K562 (cell line): ENCODE data around the gene HLA-DMB. TPM values are rescaled to one million over a fixed set of nuclear protein-coding genes. Genes with fewer than 3 reads are reported as not detected.
A peak's percentile ranks its signal among the peaks of the same experiment; 100 is the strongest.

Source experiments
- ATAC-seq: fragments of 200-7000 bp; cut with Tn5 transposase; 3 replicates; pipeline ENCODE4 v1.9.1; 2020; ENCODE audit warnings: moderate library complexity
- BruUV-seq: library from RNA; stranded (reverse); fragments of 400-500 nt; replicated peaks from 2 replicates; lab custom pipeline; 2021; lab: Mats Ljungman, UMichigan
- CTCF ChIA-PET: fragments of 300-600 bp; formaldehyde crosslinking; extraction: SDS; loops from one replicate; lab custom pipeline; 2021; ENCODE audit warnings: low intra/inter-chr PET ratio; lab: Yijun Ruan, JAX
- POLR2A ChIA-PET: fragments of 300-600, 350-650 bp; sonication (Branson Sonifier 250); formaldehyde crosslinking; extraction: SDS; loops from one replicate; lab custom pipeline; 2021; ENCODE audit warnings: antibody characterized with exemption, inconsistent platforms; lab: Yijun Ruan, JAX
- DNase-seq, 4 experiments: peaks; one replicate each; pipeline versions ENCODE4 v3.0.0 to v3.0.0-alpha.2; 2011 to 2018; ENCODE audit warnings: low spot score in 3 of 4, mixed read lengths in 3 of 4; ENCODE audit errors: extremely low read depth in 1 of 4
- FAIRE-seq: peaks from 2 replicates; lab custom pipeline; 2011; peaks lifted over from hg19 to GRCh38; lab: Jason Lieb, UNC
- H2AFZ ChIP-seq: 2 replicates; pipeline ENCODE4 v1.6.0; 2011; ENCODE audit warnings: low read depth, low read length, control low read depth, inconsistent platforms
- H3K27ac ChIP-seq: fragments of 200-600 bp; 3 replicates; pipeline ENCODE4 v1.8.0; 2011; ENCODE audit warnings: low read depth, mild to moderate bottlenecking, control low read depth, inconsistent platforms, low read length, moderate library complexity, mixed read lengths; ENCODE audit errors: extremely low read depth
- H3K27me3 ChIP-seq, 2 experiments: fragments of 300-600 bp in 1 of 2; 2 replicates in 1 of 2; 3 replicates in 1 of 2; pipeline versions ENCODE4 v1.6.0 to v1.8.0; 2011; ENCODE audit warnings: inconsistent platforms in 2 of 2, low read length in 2 of 2, mild to moderate bottlenecking in 1 of 2, mixed read lengths in 1 of 2, moderate library complexity in 1 of 2; ENCODE audit not compliant: control insufficient read depth in 2 of 2, insufficient read depth in 2 of 2
- H3K36me3 ChIP-seq: fragments of 300-600 bp; 3 replicates; pipeline ENCODE4 v1.8.0; 2011; ENCODE audit warnings: mild to moderate bottlenecking, low read length, inconsistent platforms; ENCODE audit not compliant: control insufficient read depth, insufficient read depth
- H3K4me1 ChIP-seq, 2 experiments: fragments of 200-600 bp in 1 of 2; replicated peaks in 1 of 2; 2 replicates in 1 of 2; 3 replicates in 1 of 2; pipeline versions ENCODE4 v1.5.1 to v1.8.0; 2011; ENCODE audit warnings: inconsistent platforms in 2 of 2, low read length in 2 of 2, mild to moderate bottlenecking in 1 of 2, mixed read lengths in 1 of 2, moderate library complexity in 1 of 2; ENCODE audit not compliant: control insufficient read depth in 2 of 2, insufficient read depth in 2 of 2
- H3K4me2 ChIP-seq: 2 replicates; pipeline ENCODE4 v1.6.1; 2011; ENCODE audit warnings: low read length, control low read depth, inconsistent platforms, mixed read lengths; ENCODE audit not compliant: insufficient read depth
- H3K4me3 ChIP-seq: fragments of 200-600 bp; sonication (generic), shearing (Covaris generic); 2 replicates; pipeline ENCODE4 v1.5.1; 2016; ENCODE audit warnings: control low read depth, inconsistent platforms
- H3K79me2 ChIP-seq: fragments of 200-600 bp; 3 replicates; pipeline ENCODE4 v1.8.0; 2011; ENCODE audit warnings: low read length, inconsistent platforms; ENCODE audit not compliant: control insufficient read depth, insufficient read depth
- H3K9ac ChIP-seq, 2 experiments: 2 replicates each; pipeline versions ENCODE4 v1.6.0 to v1.6.1; 2011; ENCODE audit warnings: low read depth in 2 of 2, low read length in 2 of 2, control low read depth in 1 of 2, inconsistent platforms in 1 of 2, mild to moderate bottlenecking in 1 of 2, mixed read lengths in 1 of 2; ENCODE audit not compliant: insufficient read depth in 1 of 2
- H3K9me1 ChIP-seq: one replicate; pipeline ENCODE4 v1.6.0; 2011; ENCODE audit warnings: inconsistent platforms, mild to moderate bottlenecking, low read length, moderate library complexity; ENCODE audit not compliant: control insufficient read depth, insufficient read depth
- H3K9me3 ChIP-seq: replicated peaks from 2 replicates; pipeline ENCODE4 v1.5.1; 2011; ENCODE audit warnings: low read depth, low read length, inconsistent platforms; ENCODE audit not compliant: control insufficient read depth, insufficient read depth
- H4K20me1 ChIP-seq: replicated peaks from 2 replicates; pipeline ENCODE4 v1.6.1; 2011; ENCODE audit warnings: low read length, inconsistent platforms, mixed read lengths; ENCODE audit not compliant: control insufficient read depth, insufficient read depth
- CEBPG ChIP-seq, 3 experiments: fragments of 200-800 bp in 1 of 3; sonication (Bioruptor generic) in 1 of 3; sonication (generic) in 1 of 3; formaldehyde crosslinking in 1 of 3; IDR thresholded peaks in 2 of 3; conservative IDR thresholded peaks in 1 of 3; 2 replicates each; pipeline versions ENCODE4 v1.6.1 to v1.8.0; 2016 to 2022; ENCODE audit warnings: missing compliant biosample characterization in 2 of 3, missing genetic modification characterization in 2 of 3, mild to moderate bottlenecking in 1 of 3, missing genetic modification reagents in 1 of 3
- ESRRB ChIP-seq: fragments of 250-450 bp; sonication (Bioruptor Pico); IDR thresholded peaks from 2 replicates; pipeline ENCODE4 v1.5.0; 2020; ENCODE audit warnings: mild to moderate bottlenecking, moderate library complexity, borderline replicate concordance
- EWSR1 ChIP-seq: fragments of 450-650 bp; IDR thresholded peaks from 2 replicates; pipeline ENCODE4 v1.6.1; 2018; ENCODE audit warnings: borderline replicate concordance, mild to moderate bottlenecking, low read depth, moderate library complexity; ENCODE audit not compliant: partially characterized antibody
- SRSF3 ChIP-seq: fragments of 200-400 bp; formaldehyde crosslinking; IDR thresholded peaks from 2 replicates; pipeline ENCODE4 v1.6.1; 2016; ENCODE audit warnings: mild to moderate bottlenecking, low read length, moderate library complexity; ENCODE audit not compliant: insufficient read depth
- ZNF696 ChIP-seq: fragments of 250-450 bp; sonication (Bioruptor Pico); conservative IDR thresholded peaks from 2 replicates; pipeline ENCODE4 v1.4.0; 2020; ENCODE audit warnings: mild to moderate bottlenecking, moderate library complexity
- WGBS: fragments of 100-300 bp; shearing (Covaris generic); methylation state at CpG from one replicate; pipeline ENCODE4 v1.1.6; 2016; ENCODE audit warnings: low coverage, mixed read lengths; ENCODE audit not compliant: insufficient coverage; ENCODE audit errors: missing lambda C conversion rate; 5-methylcytosine and 5-hydroxymethylcytosine counted together
- in situ Hi-C: fragments of 300-500 bp; cut with MboI; formaldehyde crosslinking; loops from 4 replicates; pipeline ENCODE4 v1.15.0; 2018; ENCODE audit warnings: inconsistent platforms, mixed read lengths
- intact Hi-C: fragments of 100-400 bp; cut with micrococcal nuclease; formaldehyde crosslinking; loops from 2 replicates; pipeline ENCODE4 v1.14.2; 2022
- polyA plus RNA-seq, 8 experiments: library from polyadenylated mRNA; depleted of rRNA in 4 of 8; stranded (reverse) in 5 of 8; unstranded in 3 of 8; fragments of >200 nt; fragmentation: Nextera tagmentation in 2 of 8; fragmentation: Illumina TruSeq in 1 of 8; extraction: Ambion mirVana in 2 of 8; extraction: Trizol in 1 of 8; gene quantifications; 2 replicates each; pipeline versions ENCODE4 v1.2.1 to v1.2.3, GENCODE V29; 2011 to 2014; ENCODE audit warnings: inconsistent platforms in 1 of 8, missing spikeins in 1 of 8
- total RNA-seq, 7 experiments: library from RNA; depleted of rRNA in 6 of 7; stranded (reverse); fragments of >200 nt in 6 of 7; fragmentation: Illumina TruSeq in 2 of 7; extraction: Trizol in 2 of 7; gene quantifications; 2 replicates each; pipeline versions ENCODE4 v1.2.1 to v1.2.3, GENCODE V29; 2011 to 2021; ENCODE audit warnings: low replicate concordance in 1 of 7
- TF ChIP-seq, protein P1 (sequence below): fragments of 450-650 bp; IDR thresholded peaks from 2 replicates; pipeline ENCODE4 v1.6.1; 2016; ENCODE audit warnings: missing biosample characterization, missing genetic modification characterization
- TF ChIP-seq, protein P2 (sequence below), 2 experiments: fragments of 450-650 bp in 1 of 2; sonication (generic) in 1 of 2; formaldehyde crosslinking in 1 of 2; IDR thresholded peaks in 1 of 2; conservative IDR thresholded peaks in 1 of 2; 2 replicates each; pipeline versions ENCODE4 v1.6.1 to v1.8.1; 2016 to 2023; ENCODE audit warnings: mild to moderate bottlenecking in 2 of 2, moderate library complexity in 2 of 2, inconsistent platforms in 1 of 2, missing genetic modification reagents in 1 of 2

Gene HLA-DMB
- total and polyA plus RNA-seq, 9 of the 15 experiments (the other 6 are each of a cell fraction or from before 2014, with no cell fraction given): 0.38 TPM; not detected in 8

DNA sequence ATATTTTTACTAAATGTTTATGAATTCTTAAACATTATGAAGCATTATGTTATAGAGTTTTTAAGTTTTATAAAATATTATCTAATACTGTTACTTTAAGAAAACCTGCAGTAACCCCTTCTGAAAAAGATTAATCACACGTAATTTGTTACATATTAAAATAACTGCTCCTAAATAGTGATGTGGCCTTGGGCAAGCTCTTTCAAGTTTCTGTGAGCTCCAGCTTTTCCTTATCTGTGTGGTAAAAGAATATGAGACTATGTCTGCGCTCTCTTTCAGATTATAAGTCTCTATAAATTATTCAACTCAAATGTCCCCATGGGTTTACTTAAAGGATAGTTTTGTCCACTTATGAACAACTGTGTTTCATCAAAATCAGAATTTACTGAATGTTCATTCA, 31.9 kb downstream of the HLA-DMB start (continued):
- TF ChIP-seq ZNF696 (CRISPR knock-in tag) (no peak), EWSR1 (no peak), SRSF3 (no peak)
- TF ChIP-seq, protein P1, sequence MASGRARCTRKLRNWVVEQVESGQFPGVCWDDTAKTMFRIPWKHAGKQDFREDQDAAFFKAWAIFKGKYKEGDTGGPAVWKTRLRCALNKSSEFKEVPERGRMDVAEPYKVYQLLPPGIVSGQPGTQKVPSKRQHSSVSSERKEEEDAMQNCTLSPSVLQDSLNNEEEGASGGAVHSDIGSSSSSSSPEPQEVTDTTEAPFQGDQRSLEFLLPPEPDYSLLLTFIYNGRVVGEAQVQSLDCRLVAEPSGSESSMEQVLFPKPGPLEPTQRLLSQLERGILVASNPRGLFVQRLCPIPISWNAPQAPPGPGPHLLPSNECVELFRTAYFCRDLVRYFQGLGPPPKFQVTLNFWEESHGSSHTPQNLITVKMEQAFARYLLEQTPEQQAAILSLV: no peak

DNA sequence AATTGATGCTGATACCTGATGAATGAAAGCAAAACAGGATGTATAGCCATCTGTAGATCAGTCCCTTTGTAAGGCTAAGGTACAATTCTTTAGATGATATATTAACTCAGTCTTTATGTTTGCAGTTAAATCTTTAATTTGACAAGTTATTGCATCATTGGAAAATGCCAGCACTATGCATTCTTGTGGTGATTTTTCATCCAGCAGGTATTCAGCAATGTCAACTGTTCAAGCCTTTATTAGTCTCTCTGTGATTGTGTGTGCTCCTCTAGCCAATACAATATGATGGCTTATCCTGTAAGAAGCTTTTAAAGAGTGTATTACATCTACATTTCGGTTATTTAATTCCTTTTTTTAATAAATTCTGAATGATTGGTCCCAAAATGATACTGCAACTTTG, 34.3 kb downstream of the HLA-DMB start:
- FAIRE-seq (no peak), ATAC-seq (no peak), DNase-seq (no peak)
- Histone ChIP-seq H3K9me1 (no peaks in the 10 kb centered on the region), H3K9ac (no peak overlapping the region), H3K4me3 (no peak overlapping the region), H3K79me2 (no peaks in the 10 kb centered on the region), H2AFZ (no peak overlapping the region), H3K4me1 (no peaks in the 10 kb centered on the region), H3K36me3 (no peaks in the 10 kb centered on the region), H3K27ac (no peak overlapping the region), H3K9me3 (no peaks in the 10 kb centered on the region), H4K20me1 (no peaks in the 10 kb centered on the region), H3K4me2 (no peak overlapping the region), H3K27me3 (peaks cover 4 to 5% of the 10 kb centered on the region in 2 experiments; a peak in 2 of 5 replicates)
- no TSS peak for BruUV-seq
- ChIA-PET CTCF (no interaction called here), POLR2A (interaction anchor here (1.6 kb wide), 1 partner anchor 65 kb away, joined by 4 read pairs; no protein-coding TSS in a partner anchor)
- TF ChIP-seq, protein P2, sequence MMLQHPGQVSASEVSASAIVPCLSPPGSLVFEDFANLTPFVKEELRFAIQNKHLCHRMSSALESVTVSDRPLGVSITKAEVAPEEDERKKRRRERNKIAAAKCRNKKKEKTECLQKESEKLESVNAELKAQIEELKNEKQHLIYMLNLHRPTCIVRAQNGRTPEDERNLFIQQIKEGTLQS (IDR thresholded peaks at IDR 0.05): peak; percentile 42; the same call in 1 of the 2 replicates
- TF ChIP-seq, protein P2 (CRISPR knock-in tag; conservative IDR thresholded peaks at IDR 0.05): no peak
- TF ChIP-seq CEBPG (CRISPR knock-in tag; IDR thresholded peaks at IDR 0.05) (no peak), CEBPG (tag; conservative IDR thresholded peaks at IDR 0.05 in 1 of 2, IDR thresholded peaks at IDR 0.05 in 1 of 2) (peak; percentile 28 to 40; a peak in 1 of 4 replicates), ESRRB (CRISPR knock-in tag) (no peak)
- WGBS: 0% methylated on average over 1 of the region's 1 CpG
- intact Hi-C loops: no loop called here
- in situ Hi-C loops: no loop called here
